C4-2B (cell line): ENCODE measurements around the gene ARL15.

Experiments used
- ZFX ChIP-seq: fragments of 450-650 bp; IDR thresholded peaks from 2 replicates; pipeline ENCODE4 v1.6.1; 2017
- TF ChIP-seq, protein P1 (sequence below): fragments of 450-650 bp; conservative IDR thresholded peaks from 2 replicates; pipeline ENCODE4 v1.5.1; 2017; ENCODE audit warnings: mild to moderate bottlenecking

DNA sequence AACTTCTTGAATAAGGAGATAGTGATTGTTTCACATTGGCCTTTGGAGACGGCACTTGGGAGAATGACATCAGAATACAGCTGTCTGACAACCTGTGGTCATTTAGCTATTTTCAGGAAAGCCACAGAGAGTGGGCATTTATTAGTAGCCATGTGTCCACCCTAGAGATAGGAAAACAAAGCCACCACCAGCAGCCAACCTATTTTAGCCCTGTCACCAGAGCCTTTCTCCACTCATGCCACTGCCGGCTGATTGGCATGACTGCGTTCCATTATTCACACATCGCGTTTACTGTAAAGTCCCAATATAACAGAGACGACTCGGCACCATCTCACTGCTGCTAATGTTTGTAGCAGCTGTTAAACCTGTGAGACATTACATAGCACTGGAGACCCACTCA lies 419.9 kb downstream of the ARL15 start:
- TF ChIP-seq, protein P1, sequence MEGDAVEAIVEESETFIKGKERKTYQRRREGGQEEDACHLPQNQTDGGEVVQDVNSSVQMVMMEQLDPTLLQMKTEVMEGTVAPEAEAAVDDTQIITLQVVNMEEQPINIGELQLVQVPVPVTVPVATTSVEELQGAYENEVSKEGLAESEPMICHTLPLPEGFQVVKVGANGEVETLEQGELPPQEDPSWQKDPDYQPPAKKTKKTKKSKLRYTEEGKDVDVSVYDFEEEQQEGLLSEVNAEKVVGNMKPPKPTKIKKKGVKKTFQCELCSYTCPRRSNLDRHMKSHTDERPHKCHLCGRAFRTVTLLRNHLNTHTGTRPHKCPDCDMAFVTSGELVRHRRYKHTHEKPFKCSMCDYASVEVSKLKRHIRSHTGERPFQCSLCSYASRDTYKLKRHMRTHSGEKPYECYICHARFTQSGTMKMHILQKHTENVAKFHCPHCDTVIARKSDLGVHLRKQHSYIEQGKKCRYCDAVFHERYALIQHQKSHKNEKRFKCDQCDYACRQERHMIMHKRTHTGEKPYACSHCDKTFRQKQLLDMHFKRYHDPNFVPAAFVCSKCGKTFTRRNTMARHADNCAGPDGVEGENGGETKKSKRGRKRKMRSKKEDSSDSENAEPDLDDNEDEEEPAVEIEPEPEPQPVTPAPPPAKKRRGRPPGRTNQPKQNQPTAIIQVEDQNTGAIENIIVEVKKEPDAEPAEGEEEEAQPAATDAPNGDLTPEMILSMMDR = no peak
- no peak for TF ChIP-seq ZFX
